Fibroblast of pulmonary artery (primary cell): ENCODE results near the gene PRKCE.

Experiments
- DNase-seq: peaks from one replicate; pipeline ENCODE4 v3.0.0-alpha.2; 2010; ENCODE audit warnings: low read depth
- H3K4me3 ChIP-seq: replicated peaks from 2 replicates; pipeline ENCODE4 v1.5.1; 2011; ENCODE audit warnings: low read depth, mild to moderate bottlenecking, control low read depth, low read length, moderate library complexity
- CTCF ChIP-seq: IDR thresholded peaks from 2 replicates; pipeline ENCODE4 v1.5.1; 2011; ENCODE audit warnings: mild to moderate bottlenecking, control low read depth, low read length, inconsistent platforms; ENCODE audit errors: missing control alignments

The PRKCE gene

GRCh38 chr2:45611020-45611859, 40.2 kb upstream of the PRKCE start, which contains the start of gene SRBD1:
TSS of gene SRBD1 (minus strand) at chr2:45611267. CDS start at chr2:45605441, 5,826 bp downstream.
- no peak for TF ChIP-seq CTCF
- DNase-seq, result peak; percentile 93
- peak within 1 kb of the TSS; percentile 90 for H3K4me3 ChIP-seq

GRCh38 chr2:45612285-45612684, 39.2 kb upstream of the PRKCE start:
- H3K4me3 ChIP-seq, result no peak overlapping the region
- no peak for TF ChIP-seq CTCF
- DNase-seq, result no peak

GRCh38 chr2:45612731-45613130, 38.7 kb upstream of the PRKCE start:
- no peak overlapping the region for H3K4me3 ChIP-seq
- no peak for TF ChIP-seq CTCF
- DNase-seq, result peak; percentile 86

GRCh38 chr2:45614330-45614729, 37.1 kb upstream of the PRKCE start:
- DNase-seq, result no peak
- TF ChIP-seq CTCF, result no peak
- no peak overlapping the region for H3K4me3 ChIP-seq

GRCh38 chr2:45614871-45615415, 36.5 kb upstream of the PRKCE start:
- no peak overlapping the region for H3K4me3 ChIP-seq
- TF ChIP-seq CTCF, result no peak
- DNase-seq, result no peak

GRCh38 chr2:45616658-45617411, 34.6 kb upstream of the PRKCE start:
- peak; percentile 71 for DNase-seq
- no peak for TF ChIP-seq CTCF
- no peak overlapping the region for H3K4me3 ChIP-seq
